NCI-H1105 (cell line): ENCODE results near the gene ADA.
"Not testable (repeated sequence)": the region's sequence is repeated elsewhere in the genome, so short reads cannot be mapped to it uniquely, and the experiment has no call there.

Experiments
- DNase-seq: peaks from one replicate; lab custom pipeline; 2025; lab: John Stamatoyannopoulos, UW

ADA gene

DNA sequence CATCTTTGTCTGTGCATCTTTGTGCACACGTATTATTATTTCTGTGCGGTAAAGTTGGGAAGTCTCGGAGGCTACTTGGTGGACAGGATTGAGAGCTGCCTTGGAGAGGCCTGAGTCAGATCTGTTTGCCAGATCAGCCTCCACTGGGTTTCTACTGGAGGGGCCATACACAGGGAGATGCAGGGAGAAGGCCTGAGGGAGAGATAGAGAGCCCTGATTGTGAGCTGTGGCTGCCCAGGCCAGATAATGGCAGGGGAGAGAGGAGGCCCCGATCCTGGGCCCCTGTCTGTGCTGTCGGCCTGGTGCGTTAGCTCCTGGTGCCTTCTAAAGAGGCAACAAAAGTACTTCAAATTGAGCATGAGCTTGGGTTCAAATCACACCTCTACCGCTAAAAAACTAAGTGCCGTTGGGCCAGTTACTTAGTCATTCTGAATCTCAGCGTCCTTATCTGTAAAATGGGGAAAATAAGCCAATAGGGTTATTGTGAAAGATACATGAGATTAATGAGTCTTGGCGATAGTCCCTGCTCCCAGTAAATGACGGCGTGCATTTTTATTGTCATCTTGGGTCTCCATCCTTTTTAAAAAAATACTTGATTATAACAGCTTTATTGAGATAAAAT is 27.6 kb upstream of the ADA start:
- no peak for DNase-seq

DNA sequence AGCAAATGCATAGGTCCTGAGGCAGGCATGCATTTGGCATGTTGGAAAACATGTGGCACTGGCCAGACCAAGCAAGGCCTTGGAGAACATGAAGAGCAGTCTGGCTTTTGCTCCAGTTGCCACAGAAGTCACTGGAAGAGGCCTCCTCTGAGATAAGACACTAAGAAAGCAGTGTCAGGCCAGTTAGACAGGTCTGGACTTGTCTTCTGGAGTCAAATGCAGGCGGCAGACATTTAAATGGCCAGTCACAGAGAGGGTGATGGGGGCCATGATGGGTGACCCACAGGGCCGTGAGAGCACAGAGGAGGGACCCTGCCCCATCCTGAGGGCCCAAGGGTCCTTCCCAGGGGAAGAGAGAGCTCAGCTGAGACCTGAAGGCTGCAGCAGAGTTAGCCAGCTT is 26.7 kb upstream of the ADA start:
- DNase-seq: no peak

DNA sequence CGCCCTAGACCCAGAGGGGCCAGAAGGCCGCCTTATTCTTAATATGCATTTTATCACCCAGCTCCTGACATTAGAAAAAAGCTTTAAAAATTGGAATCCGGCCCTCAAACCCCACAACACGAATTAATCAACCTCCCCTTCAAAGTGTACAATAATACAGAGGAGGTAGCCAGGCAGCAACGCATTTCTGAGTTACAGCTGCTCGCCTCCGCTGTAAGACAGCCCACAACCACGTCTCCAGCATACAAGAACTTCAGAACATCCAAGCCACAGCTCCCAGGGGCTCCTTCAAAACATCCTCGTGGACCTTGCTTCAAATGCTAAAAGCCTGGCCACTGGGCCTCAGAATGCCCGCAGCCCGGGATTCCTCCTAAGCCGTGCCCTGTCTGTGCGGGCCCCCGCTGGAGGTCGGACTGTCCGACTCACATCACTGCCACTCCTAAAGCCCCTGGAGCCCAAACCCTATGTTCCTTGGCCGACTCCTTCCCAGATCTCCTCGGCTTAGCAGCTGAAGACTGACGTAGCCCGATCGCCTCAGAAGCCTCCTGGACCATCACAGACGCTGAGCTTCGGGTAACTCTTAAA is 20.9 kb upstream of the ADA start:
- not testable (repeated sequence) for DNase-seq

GRCh38 chr20:44671541-44671940 is 20.0 kb upstream of the ADA start:
- DNase-seq: not testable (repeated sequence)

DNA sequence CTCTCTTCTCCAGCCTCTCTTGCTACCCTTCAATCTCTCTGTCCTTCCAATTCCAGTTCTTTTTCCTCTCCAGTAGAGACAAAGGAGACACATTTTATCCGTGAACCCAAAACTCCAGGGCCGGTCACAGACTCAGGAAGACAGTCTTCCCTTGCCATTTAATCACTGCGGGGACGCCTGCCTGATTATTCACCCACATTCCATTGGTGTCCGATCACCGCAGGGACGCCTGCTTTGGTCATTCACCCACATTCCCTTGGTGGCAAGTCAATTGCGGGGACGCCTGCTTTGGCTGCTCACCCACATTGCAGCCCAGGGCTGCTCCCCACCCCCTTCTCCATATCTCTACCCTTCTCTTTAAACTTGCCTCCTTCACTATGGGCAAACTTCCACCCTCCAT is 19.4 kb upstream of the ADA start:
- DNase-seq: not testable (repeated sequence)

DNA sequence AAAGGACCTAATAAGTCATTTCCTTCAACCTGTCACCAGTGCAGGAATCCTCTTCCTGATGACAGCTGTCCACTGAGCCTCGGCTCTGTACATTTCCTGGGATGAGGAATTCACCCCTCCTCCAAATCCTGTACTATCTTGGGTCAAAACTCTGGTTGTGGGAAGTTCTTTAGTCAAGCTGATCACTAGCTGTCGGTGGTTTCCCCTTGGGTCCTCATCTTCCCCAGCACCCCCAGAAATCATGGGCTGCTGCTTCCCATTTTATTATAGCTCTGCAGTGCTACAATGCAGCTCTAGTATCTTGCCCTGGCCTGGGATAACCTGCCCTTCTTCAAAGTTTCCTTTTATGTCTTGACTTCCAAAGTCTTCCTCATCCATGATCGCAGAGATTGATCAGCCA is 14.6 kb upstream of the ADA start:
- DNase-seq: no peak

DNA sequence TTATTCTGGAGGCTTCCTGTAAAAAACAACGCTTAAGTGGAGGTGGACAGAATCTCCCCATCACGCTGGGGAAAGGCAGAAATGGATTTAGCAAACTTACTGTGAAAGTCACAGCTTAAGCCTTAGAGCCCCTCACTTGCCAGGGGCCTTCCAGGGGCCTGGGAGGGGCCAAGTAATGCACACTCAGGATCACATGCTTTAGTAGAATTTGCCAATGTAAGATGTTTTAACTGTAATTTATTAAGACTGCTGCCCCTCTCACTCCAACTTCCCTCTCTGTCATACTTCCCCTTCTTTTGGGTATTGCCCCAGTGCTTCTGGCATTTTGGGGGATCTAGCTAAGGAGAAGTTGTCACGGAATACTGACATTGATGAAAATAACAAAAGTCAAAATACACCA is 12.6 kb upstream of the ADA start:
- DNase-seq: no peak

- DNase-seq: no peak
These were observed 10.8 kb upstream of the ADA start for GRCh38 chr20:44662261-44662660.

- DNase-seq: no peak
These were observed 9.1 kb upstream of the ADA start for GRCh38 chr20:44660581-44660980.

DNA sequence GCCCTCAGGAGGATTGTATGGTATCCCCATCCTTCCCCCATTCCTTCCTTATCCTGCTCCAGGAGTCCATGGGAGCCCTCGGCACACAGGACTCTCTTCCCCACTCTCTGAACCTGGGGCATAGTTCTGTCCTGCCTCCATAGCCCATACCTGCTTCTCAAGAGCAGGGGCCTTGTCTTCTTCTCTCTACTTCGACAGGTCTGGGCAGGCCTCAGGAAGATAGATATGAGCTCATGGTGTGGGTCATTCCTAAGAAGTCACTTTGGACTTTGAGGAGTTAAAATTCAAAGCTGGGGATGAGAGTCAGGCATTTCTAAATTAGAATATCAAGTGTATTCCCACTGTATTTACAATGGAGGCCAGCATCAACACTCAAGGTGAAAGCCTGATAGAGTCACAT is 8.4 kb upstream of the ADA start:
- no peak for DNase-seq

- no peak for DNase-seq
These were observed 7.3 kb upstream of the ADA start for GRCh38 chr20:44658810-44659209.

- DNase-seq: no peak
These were observed 6.4 kb upstream of the ADA start for GRCh38 chr20:44657875-44658274.

- no peak for DNase-seq
These were observed 4.9 kb upstream of the ADA start for GRCh38 chr20:44656448-44656847.

DNA sequence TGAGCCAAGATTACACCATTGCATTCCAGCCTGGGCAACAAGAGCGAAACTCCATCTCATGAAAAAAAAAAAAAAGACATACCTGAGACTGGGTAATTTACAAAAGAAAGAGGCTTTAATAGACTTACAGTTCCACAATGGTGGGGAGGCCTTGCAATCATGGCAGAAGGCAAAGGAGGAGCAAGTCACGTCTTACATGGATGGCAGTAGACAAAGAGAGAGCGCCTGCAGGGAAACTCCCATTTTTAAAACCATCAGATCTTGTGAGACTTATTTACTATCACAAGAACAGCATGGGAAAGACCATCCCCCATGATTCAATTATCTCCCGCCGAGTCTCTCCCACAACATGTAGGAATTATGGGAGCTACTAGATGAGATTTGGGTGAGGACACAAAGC is 2.7 kb upstream of the ADA start:
- DNase-seq: not testable (repeated sequence)

- DNase-seq: no peak
These were observed 2.0 kb upstream of the ADA start for GRCh38 chr20:44653546-44653945.

- no peak for DNase-seq
These were observed 140 bp downstream of the ADA start for GRCh38 chr20:44651434-44651683.

DNA sequence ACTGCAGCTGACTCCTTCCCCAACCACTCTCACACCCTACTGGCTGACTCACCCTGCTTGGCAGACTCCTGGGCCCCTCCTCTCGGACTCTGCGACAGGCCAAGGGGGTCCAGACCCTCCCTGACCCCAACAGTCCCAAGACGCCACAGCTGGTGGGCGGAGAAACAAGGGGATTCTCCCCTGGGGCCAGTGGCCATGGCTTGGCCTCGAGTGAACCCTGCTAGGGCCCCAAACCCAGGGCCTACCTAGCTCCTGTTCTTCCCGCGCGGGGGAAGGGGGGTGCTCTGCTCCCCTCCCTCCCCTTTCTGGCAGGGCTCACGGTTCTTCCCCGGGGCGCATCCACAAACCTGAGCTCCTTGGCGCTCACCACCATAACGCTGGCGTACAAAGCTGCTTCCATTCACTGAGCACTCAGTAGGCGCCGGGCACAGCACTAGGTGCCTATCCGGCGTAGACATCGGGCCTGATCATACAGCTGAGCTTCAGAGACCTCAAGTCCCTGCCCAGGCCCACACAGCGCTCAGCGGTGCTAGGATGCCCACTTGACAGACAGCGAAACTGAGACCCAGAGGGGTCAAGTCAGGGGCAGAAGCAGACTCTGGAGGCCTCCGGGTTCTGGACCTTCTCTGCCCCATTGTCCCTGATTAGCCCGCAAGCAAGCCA is 597 bp downstream of the ADA start:
- DNase-seq: no peak

DNA sequence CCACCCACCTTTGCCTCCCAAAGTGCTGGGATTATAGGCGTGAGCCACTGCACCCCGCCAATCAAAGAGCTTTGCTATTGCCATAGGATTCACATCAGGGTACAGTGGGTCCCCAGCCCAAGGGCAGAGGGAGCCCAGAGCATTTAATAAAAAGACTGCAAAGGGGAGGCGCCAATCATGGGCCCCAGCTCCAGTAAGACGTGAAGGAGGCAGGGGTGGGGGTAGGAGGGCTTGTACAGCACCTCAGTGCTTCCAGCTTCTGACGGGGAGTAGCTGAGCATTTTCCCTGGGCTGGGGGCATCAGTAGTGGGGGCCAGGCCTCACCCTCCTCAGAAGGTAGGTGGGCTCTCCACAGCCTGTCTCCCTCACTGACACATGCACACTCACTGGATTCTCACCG is 1.5 kb downstream of the ADA start:
- no peak for DNase-seq

DNA sequence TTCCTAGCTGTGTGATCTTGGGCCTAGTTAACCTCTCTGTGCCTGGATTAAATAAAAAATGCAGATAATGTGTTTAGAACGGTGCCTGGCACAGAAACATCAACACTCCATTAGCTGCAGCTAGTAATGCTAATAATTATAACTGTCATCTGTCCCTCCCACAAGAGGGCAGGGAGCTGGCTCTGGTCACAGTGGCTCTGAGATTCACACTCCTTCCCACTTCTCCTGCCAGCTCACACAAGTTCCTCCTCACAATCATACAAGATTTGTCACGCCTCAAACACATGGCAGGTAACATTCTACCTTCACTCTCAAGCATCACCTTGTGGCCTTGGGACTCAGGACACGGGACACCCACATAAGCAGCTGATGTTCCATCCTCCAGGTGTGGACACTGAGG is 2.4 kb downstream of the ADA start:
- no peak for DNase-seq

- DNase-seq: no peak
These were observed 2.9 kb downstream of the ADA start for GRCh38 chr20:44648579-44648978.

DNA sequence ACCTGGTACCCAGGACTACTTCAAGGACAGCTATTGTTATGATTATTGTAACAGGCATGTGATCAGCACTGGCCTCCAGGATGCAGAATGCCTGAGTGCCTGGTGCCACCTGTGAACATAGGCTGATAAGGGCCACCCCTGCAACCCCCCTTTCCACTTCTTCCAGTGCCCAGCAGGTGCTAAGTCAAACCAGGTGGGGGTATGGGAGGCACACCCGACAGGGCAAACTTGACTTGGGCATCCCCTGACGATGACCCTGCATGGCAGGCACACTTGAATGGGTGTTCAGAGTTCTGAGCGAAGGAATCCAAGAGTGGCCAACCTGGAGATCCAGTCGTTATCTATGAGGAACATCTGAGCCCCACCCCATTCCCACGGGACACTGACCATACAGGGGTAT is 3.4 kb downstream of the ADA start:
- no peak for DNase-seq

DNA sequence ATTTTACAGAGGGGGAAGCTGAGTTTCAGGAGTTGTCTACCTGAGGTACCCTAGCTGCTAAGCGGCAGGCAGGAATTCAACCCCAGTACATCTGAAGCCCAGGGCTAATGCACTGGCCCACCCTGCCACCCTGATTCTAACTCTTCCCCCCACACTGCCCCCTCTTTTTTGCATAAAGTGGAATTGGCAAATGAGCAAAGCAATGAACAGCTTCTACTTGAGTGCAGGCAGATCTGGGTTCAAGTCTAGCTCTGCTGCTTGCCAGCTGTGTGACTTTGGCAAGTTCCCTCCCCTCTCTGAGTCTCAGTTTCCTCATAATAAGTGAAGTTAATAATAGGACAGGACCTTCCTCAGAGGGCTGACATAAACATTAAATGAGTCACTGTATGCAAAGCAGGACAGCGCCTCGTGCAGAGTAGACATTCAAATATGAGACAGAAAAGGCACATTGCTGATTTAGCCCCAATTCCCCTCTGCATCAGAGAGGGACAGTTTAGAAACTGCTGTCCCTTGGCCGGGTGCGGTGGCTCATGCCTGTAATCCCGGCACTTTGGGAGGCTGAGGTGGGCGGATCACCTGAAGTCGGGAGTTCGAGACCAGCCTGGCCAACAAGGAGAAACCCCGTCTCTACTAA is 4.7 kb downstream of the ADA start:
- DNase-seq: no peak

DNA sequence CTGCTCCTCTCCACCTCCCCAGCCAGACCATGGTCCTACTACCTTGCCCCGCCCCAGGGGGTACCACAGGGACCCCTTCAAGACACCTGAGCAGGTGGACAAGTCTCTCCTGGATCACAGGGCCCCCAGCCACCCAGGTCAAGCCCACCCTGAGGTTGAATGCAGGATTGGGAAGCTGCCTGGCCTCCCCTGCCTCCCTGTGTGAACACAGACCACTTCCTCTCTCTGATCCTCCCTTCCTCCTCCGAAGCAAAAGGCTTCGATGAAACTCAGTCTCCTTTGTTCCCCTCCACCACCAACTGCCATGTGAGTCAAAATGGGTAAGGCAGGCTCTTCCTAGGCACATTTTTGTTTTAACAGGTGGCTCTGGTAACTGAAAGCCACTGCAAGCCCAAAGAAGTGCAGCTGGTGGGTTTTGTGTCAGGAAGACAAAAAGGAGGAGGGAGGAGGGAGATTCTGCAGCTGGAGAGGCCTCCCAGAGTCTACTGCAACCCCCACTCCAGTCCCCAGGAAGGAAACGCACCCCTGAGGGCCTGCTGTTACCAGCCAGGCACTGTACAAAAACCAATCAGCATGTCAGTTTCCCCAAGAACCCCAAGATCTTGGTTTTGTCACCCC is 5.4 kb downstream of the ADA start:
- DNase-seq: peak; percentile 46
